GM12878 (cell line): Measurements from ENCODE around the gene PRDM16. TPM values are rescaled to one million over a fixed set of nuclear protein-coding genes. Genes with fewer than 3 reads are reported as not detected.

Source experiments
- ATAC-seq: fragments of 200-7000 bp; cut with Tn5 transposase; 3 replicates; pipeline ENCODE4 v1.9.1; 2020; ENCODE audit warnings: mild to moderate bottlenecking, moderate library complexity
- BruUV-seq: library from RNA; stranded (reverse); fragments of 400-500 nt; replicated peaks from 2 replicates; lab custom pipeline; 2021; lab: Mats Ljungman, UMichigan
- CTCF ChIA-PET: fragments of 300-600 bp; sonication (Branson Sonifier 250); formaldehyde crosslinking; extraction: SDS; loops from one replicate; lab custom pipeline; 2021; ENCODE audit warnings: inconsistent platforms; lab: Yijun Ruan, JAX
- POLR2A ChIA-PET: fragments of 350-600 bp; formaldehyde crosslinking; extraction: SDS; loops from one replicate; lab custom pipeline; 2021; ENCODE audit warnings: inconsistent platforms; lab: Charles Lee
- RAD21 ChIA-PET: fragments of 300-600 bp; sonication (Branson Sonifier 250); formaldehyde crosslinking; loops from one replicate; lab custom pipeline; 2023; ENCODE audit warnings: antibody characterized with exemption; ENCODE audit not compliant: unreplicated experiment; lab: Charles Lee
- SMC1A ChIA-PET: fragments of 300-600 bp; sonication (Branson Sonifier 250); formaldehyde crosslinking; loops from one replicate; lab custom pipeline; 2023; ENCODE audit not compliant: unreplicated experiment, uncharacterized antibody; lab: Charles Lee
- DNase-seq: peaks from one replicate; pipeline ENCODE4 v3.0.0-alpha.2; 2011; ENCODE audit warnings: low read depth, low spot score
- FAIRE-seq: peaks from 3 replicates; lab custom pipeline; 2011; peaks lifted over from hg19 to GRCh38; lab: Jason Lieb, UNC
- H2AFZ ChIP-seq: 2 replicates; pipeline ENCODE4 v1.6.0; 2011; ENCODE audit warnings: low read depth, low read length, control low read depth; ENCODE audit not compliant: control insufficient read depth
- H3K27ac ChIP-seq: 2 replicates; pipeline ENCODE4 v1.5.1; 2011; ENCODE audit warnings: control low read depth; ENCODE audit not compliant: control insufficient read depth, insufficient read depth
- H3K27me3 ChIP-seq, 2 experiments: replicated peaks in 1 of 2; 2 replicates each; pipeline versions ENCODE4 v1.6.0 to v1.6.1; 2011; ENCODE audit warnings: low read length in 1 of 2; ENCODE audit not compliant: control insufficient read depth in 2 of 2, insufficient read depth in 2 of 2
- H3K36me3 ChIP-seq, 2 experiments: 2 replicates each; pipeline ENCODE4 v1.5.1; 2011; ENCODE audit warnings: low read length in 1 of 2; ENCODE audit not compliant: control insufficient read depth in 2 of 2, insufficient read depth in 2 of 2
- H3K4me1 ChIP-seq: 2 replicates; pipeline ENCODE4 v1.6.1; 2011; ENCODE audit warnings: mild to moderate bottlenecking, low read length, moderate library complexity, mixed read lengths; ENCODE audit not compliant: control insufficient read depth, insufficient read depth
- H3K4me2 ChIP-seq: 2 replicates; pipeline ENCODE4 v1.6.0; 2011; ENCODE audit warnings: control low read depth; ENCODE audit not compliant: control insufficient read depth, insufficient read depth
- H3K4me3 ChIP-seq: fragments of 200-600 bp; sonication (generic); 2 replicates; pipeline ENCODE4 v1.5.1; 2016
- H3K79me2 ChIP-seq: 2 replicates; pipeline ENCODE4 v1.6.0; 2011; ENCODE audit warnings: low read length; ENCODE audit not compliant: control insufficient read depth, insufficient read depth
- H3K9ac ChIP-seq: 2 replicates; pipeline ENCODE4 v1.8.0; 2011; ENCODE audit warnings: low read length, control low read depth, mixed read lengths; ENCODE audit not compliant: control insufficient read depth, insufficient read depth
- H3K9me3 ChIP-seq: replicated peaks from 3 replicates; pipeline ENCODE4 v1.5.1; 2011; ENCODE audit warnings: mild to moderate bottlenecking, low read length; ENCODE audit not compliant: control insufficient read depth, insufficient read depth
- H4K20me1 ChIP-seq: 2 replicates; pipeline ENCODE4 v1.6.0; 2011; ENCODE audit not compliant: control insufficient read depth, insufficient read depth
- CBX3 ChIP-seq: fragments of 200-600 bp; sonication (generic); IDR thresholded peaks from 2 replicates; pipeline ENCODE4 v1.6.1; 2016; ENCODE audit warnings: low read depth, borderline replicate concordance
- CREB1 ChIP-seq: IDR thresholded peaks from 2 replicates; pipeline ENCODE4 v1.6.1; 2012; ENCODE audit warnings: low read depth, mild to moderate bottlenecking, inconsistent platforms
- FOS ChIP-seq: IDR thresholded peaks from 3 replicates; pipeline ENCODE4 v1.6.1; 2011; ENCODE audit warnings: borderline replicate concordance; ENCODE audit not compliant: insufficient read length; ENCODE audit errors: extremely low read depth
- HCFC1 ChIP-seq: fragments of 150-350 bp; IDR thresholded peaks from 2 replicates; pipeline ENCODE4 v1.6.1; 2014; ENCODE audit warnings: low read length
- HDAC6 ChIP-seq: fragments of 200-600 bp; sonication (generic); IDR thresholded peaks from one replicate; pipeline ENCODE4 v1.8.0; 2017; ENCODE audit warnings: antibody characterized with exemption; ENCODE audit not compliant: unreplicated experiment
- PAX8 ChIP-seq: fragments of 450-650 bp; IDR thresholded peaks from 2 replicates; pipeline ENCODE4 v1.6.1; 2017; ENCODE audit warnings: mild to moderate bottlenecking, moderate library complexity
- SUPT20H ChIP-seq: IDR thresholded peaks from 2 replicates; pipeline ENCODE4 v1.6.1; 2011; ENCODE audit warnings: low read depth, mild to moderate bottlenecking, low read length, moderate library complexity, borderline replicate concordance; ENCODE audit not compliant: control insufficient read depth
- WRNIP1 ChIP-seq: IDR thresholded peaks from 2 replicates; pipeline ENCODE4 v1.6.1; 2011; ENCODE audit warnings: low read depth, low read length, improper control_type of control experiment, borderline replicate concordance
- WGBS: methylation state at CpG from one replicate; pipeline ENCODE4 v1.1.6; 2016; ENCODE audit warnings: low lambda C conversion rate; ENCODE audit not compliant: insufficient replicate concordance, insufficient coverage; ENCODE audit errors: missing lambda C conversion rate; 5-methylcytosine and 5-hydroxymethylcytosine counted together
- in situ Hi-C: fragments of 300-500 bp; cut with MboI; formaldehyde crosslinking; loops from 9 replicates; pipeline ENCODE4 v1.14.3; 2018; ENCODE audit warnings: mixed read lengths
- intact Hi-C: fragments of 100-400 bp; cut with micrococcal nuclease; formaldehyde crosslinking; loops from one replicate; pipeline ENCODE4 v1.14.2; 2022; ENCODE audit not compliant: unreplicated experiment
- polyA plus RNA-seq, 11 experiments: library from polyadenylated mRNA; depleted of rRNA in 4 of 11; unstranded in 6 of 11; stranded (reverse) in 5 of 11; fragments of >200 nt; fragmentation: Nextera tagmentation in 4 of 11; fragmentation: Illumina TruSeq in 1 of 11; extraction: Ambion mirVana in 4 of 11; extraction: Trizol in 1 of 11; gene quantifications; 1 replicate in 1 of 11; 2 replicates in 10 of 11; pipeline versions ENCODE4 v1.2.1 to v1.2.3, GENCODE V29; 2011 to 2016; ENCODE audit warnings: inconsistent platforms in 2 of 11, missing spikeins in 2 of 11, low read depth in 1 of 11
- total RNA-seq, 4 experiments: library from RNA; depleted of rRNA in 3 of 4; stranded (reverse); fragments of >200 nt in 3 of 4; fragmentation: Illumina TruSeq in 1 of 4; extraction: Trizol in 1 of 4; gene quantifications; 2 replicates each; pipeline versions ENCODE4 v1.2.1 to v1.2.3, GENCODE V29; 2013 to 2021
- TF ChIP-seq, protein P1 (sequence below): fragments of 450-650 bp; IDR thresholded peaks from 2 replicates; pipeline ENCODE4 v1.6.1; 2014; ENCODE audit warnings: mild to moderate bottlenecking

PRDM16 gene
- total and polyA plus RNA-seq, 10 of the 15 experiments (the other 5 are each of a cell fraction or from before 2014, with no cell fraction given), result 0.03 TPM; not detected in 9

DNA sequence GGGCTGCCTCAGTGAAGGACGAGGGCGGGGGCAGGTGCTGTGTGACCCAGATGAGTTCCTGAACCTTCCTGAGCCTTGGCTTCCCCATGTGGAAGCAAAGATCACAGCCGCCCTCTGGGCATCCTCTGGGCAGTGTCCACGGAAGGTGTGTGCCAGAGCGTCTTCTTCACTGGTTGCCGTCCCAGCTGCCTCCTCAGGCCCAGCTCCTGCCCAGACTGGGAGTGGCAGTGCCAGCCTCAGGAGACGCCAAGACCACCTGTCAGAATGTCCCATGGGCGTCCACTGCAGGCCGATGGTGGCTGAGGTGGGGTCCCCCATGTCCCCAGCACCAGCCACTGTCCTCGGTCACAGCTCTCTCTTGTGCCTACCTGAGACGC is 395.6 kb downstream of the PRDM16 start:
- WGBS, result 24% methylated on average over 11 of the region's 11 CpGs
- in situ Hi-C loops, result no loop called here
- Histone ChIP-seq H3K27me3 (no peaks in the 10 kb centered on the region; a peak in 1 of 4 replicates), H3K79me2 (no peaks in the 10 kb centered on the region), H3K36me3 (no peaks in the 10 kb centered on the region), H3K9me3 (no peaks in the 10 kb centered on the region), H3K27ac (no peak overlapping the region), H2AFZ (no peak overlapping the region), H3K4me1 (no peaks in the 10 kb centered on the region), H3K4me2 (no peak overlapping the region), H4K20me1 (no peaks in the 10 kb centered on the region), H3K9ac (no peak overlapping the region), H3K4me3 (no peak overlapping the region)
- intact Hi-C loops, result no loop called here
- ATAC-seq (no peak), DNase-seq (no peak), FAIRE-seq (no peak)
- RAD21 ChIA-PET, result interaction anchor here (0.6 kb wide), 1 partner anchor 8 kb away, joined by 3 read pairs; no protein-coding TSS in a partner anchor
- TF ChIP-seq CREB1 (no peak), WRNIP1 (no peak), FOS (no peak), HCFC1 (no peak), SUPT20H (no peak), HDAC6 (no peak), PAX8 (no peak), CBX3 (no peak)
- TF ChIP-seq, protein P1, sequence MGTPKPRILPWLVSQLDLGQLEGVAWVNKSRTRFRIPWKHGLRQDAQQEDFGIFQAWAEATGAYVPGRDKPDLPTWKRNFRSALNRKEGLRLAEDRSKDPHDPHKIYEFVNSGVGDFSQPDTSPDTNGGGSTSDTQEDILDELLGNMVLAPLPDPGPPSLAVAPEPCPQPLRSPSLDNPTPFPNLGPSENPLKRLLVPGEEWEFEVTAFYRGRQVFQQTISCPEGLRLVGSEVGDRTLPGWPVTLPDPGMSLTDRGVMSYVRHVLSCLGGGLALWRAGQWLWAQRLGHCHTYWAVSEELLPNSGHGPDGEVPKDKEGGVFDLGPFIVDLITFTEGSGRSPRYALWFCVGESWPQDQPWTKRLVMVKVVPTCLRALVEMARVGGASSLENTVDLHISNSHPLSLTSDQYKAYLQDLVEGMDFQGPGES, result no peak
- POLR2A ChIA-PET, result no interaction called here
- CTCF ChIA-PET, result no interaction called here
- SMC1A ChIA-PET, result no interaction called here
- no TSS peak for BruUV-seq
